Measurements from ENCODE around the gene RAB3IP.
"Not testable (repeated sequence)": the region's sequence is repeated elsewhere in the genome, so short reads cannot be mapped to it uniquely, and the experiment has no call there.

RAB3IP gene

GRCh38 chr12:69836015-69836414 lies 97.4 kb downstream of the RAB3IP start:
- DNase-seq, result no peak

GRCh38 chr12:69837191-69837590 lies 98.5 kb downstream of the RAB3IP start:
- no peak for DNase-seq

GRCh38 chr12:69837657-69838415 lies 99.2 kb downstream of the RAB3IP start:
- DNase-seq, result no peak

GRCh38 chr12:69840727-69841126 lies 102.1 kb downstream of the RAB3IP start:
- DNase-seq, result no peak

DNA sequence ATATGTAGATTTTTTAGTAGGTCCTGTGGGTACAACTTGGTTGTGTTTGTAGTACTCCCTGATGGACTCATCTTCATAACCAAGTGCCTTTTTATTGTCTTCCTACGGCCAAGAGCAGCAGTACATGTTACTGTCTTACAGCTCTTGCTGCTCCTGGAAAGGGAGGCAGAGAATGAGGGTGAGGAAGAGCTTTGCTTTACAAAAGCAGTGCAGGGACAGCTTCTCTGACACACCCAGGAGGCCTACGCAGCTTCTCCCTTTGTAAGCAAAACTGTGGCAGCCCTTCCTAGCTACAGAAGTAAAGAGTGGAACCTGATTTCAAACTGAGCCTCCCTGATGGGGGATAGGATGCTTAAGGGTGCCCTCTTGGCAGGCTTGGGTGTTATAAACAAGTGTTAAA lies 104.9 kb downstream of the RAB3IP start:
- DNase-seq, result no peak

GRCh38 chr12:69844416-69844815 lies 105.8 kb downstream of the RAB3IP start:
- DNase-seq, result no peak

- no peak for DNase-seq
Observed at GRCh38 chr12:69844836-69845235, 106.2 kb downstream of the RAB3IP start.

DNA sequence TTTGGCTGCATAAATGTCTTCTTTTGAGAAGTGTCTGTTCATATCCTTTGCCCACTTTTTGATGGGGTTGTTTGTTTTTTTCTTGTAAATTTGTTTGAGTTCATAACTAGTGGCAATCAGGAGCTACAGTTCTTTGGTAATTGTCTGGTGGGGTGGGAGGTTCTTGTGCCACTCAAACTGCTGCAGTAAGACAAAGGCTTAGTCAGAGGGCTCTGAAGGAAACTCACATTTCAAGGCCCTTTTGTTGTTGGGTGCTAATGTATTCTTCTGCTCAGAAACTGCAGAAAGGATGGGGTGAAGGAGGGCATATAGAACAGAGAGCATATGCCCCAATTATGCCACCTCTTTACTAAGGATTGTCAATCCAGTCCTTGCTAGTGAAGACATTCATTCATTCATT lies 108.3 kb downstream of the RAB3IP start:
- DNase-seq, result no peak

- no peak for DNase-seq
Observed at GRCh38 chr12:69851976-69852375, 113.3 kb downstream of the RAB3IP start.

- not testable (repeated sequence) for DNase-seq
Observed at GRCh38 chr12:69853176-69853961, 114.7 kb downstream of the RAB3IP start.

DNA sequence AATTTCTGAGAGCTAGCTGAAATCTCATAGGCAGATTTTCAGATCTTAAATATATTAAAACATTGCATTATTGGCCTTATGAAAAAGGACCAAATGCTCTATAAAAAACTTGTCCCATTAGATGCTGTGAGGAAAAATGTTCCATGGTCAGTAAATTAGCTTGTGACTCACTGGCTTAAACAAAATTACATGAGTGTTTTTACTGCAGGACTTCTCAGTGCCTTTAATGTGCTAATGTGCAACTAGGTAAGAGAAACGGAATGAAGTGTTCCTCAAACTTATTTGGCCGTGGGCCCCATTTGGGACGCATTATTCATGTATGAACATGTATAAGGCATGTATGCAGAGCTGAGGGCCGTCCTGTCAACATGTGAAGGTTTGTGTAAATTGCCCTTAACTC lies 128.0 kb downstream of the RAB3IP start:
- DNase-seq, result no peak

GRCh38 chr12:69868695-69869094 lies 130.0 kb downstream of the RAB3IP start:
- DNase-seq, result no peak

DNA sequence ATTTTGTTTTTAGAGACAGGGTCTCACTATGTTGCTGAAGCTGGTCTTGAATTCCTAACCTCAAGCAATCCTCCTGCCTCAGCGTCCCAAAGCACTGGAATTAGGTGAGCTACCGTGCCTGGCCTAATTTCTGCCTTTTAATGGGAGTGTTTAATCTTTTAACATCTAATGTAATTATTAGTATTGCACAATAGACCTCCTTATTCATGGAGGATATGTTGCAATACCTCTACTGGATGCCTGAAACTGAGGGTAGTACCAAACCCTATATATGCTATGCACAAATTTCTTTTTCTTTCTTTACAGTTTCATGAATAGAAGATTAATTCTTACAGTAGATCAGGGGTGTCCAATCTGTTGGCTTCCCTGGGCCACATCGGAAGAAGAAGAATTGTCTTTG lies 134.1 kb downstream of the RAB3IP start:
- DNase-seq, result no peak

All from activated T-cell treated with anti-CD3 and anti-CD28 coated beads, Interleukin-2, amount 50 U/mL, for 48 hours (primary cell).